Fibroblast of lung (primary cell): ENCODE results near the gene TAS2R9. TPM values are rescaled to one million over a fixed set of nuclear protein-coding genes. Genes with fewer than 3 reads are reported as not detected.
A peak's percentile ranks its signal among the peaks of the same experiment; 100 is the strongest.

Experiments
- DNase-seq, 2 donors: peaks; one replicate each; pipeline versions ENCODE4 v3.0.0 to v3.0.0-alpha.2; 2010; ENCODE audit warnings: low read depth in 2 of 2
- H2AFZ ChIP-seq: 2 replicates; pipeline ENCODE4 v1.5.1; 2012; ENCODE audit warnings: low read length, control low read depth, inconsistent platforms
- H3K27ac ChIP-seq: 2 replicates; pipeline ENCODE4 v1.5.1; 2011; ENCODE audit warnings: low read length, control low read depth; ENCODE audit not compliant: insufficient read depth
- H3K27me3 ChIP-seq: 2 replicates; pipeline ENCODE4 v1.5.1; 2011; ENCODE audit warnings: mild to moderate bottlenecking, low read length; ENCODE audit not compliant: control insufficient read depth, insufficient read depth
- H3K36me3 ChIP-seq: 2 replicates; pipeline ENCODE4 v1.5.1; 2011; ENCODE audit warnings: low read length; ENCODE audit not compliant: control insufficient read depth, insufficient read depth
- H3K4me1 ChIP-seq: 2 replicates; pipeline ENCODE4 v1.5.1; 2011; ENCODE audit warnings: low read length; ENCODE audit not compliant: control insufficient read depth, insufficient read depth; ENCODE audit errors: extremely low read depth
- H3K4me2 ChIP-seq: 2 replicates; pipeline ENCODE4 v1.5.1; 2011; ENCODE audit warnings: low read length, control low read depth; ENCODE audit not compliant: insufficient read depth; ENCODE audit errors: extremely low read depth
- H3K4me3 ChIP-seq, 4 experiments: fragments of 200-600 bp in 1 of 4; sonication (generic) in 1 of 4; replicated peaks in 1 of 4; 2 replicates each; pipeline ENCODE4 v1.5.1; 2011 to 2016; ENCODE audit warnings: low read length in 4 of 4, low read depth in 3 of 4, mild to moderate bottlenecking in 3 of 4, control low read depth in 2 of 4, inconsistent platforms in 1 of 4, mixed read lengths in 1 of 4; ENCODE audit not compliant: insufficient read depth in 1 of 4; ENCODE audit errors: control extremely low read depth in 1 of 4
- H3K79me2 ChIP-seq: 2 replicates; pipeline ENCODE4 v1.5.1; 2012; ENCODE audit warnings: mild to moderate bottlenecking, low read length, inconsistent platforms; ENCODE audit not compliant: control insufficient read depth, insufficient read depth
- H3K9ac ChIP-seq: 2 replicates; pipeline ENCODE4 v1.5.1; 2011; ENCODE audit warnings: mild to moderate bottlenecking, low read length, control low read depth; ENCODE audit not compliant: insufficient read depth
- H3K9me3 ChIP-seq: 2 replicates; pipeline ENCODE4 v1.5.1; 2012; ENCODE audit warnings: low read depth, low read length; ENCODE audit not compliant: control insufficient read depth, insufficient read depth
- H4K20me1 ChIP-seq: 2 replicates; pipeline ENCODE4 v1.5.1; 2011; ENCODE audit warnings: low read length; ENCODE audit not compliant: control insufficient read depth, insufficient read depth; ENCODE audit errors: extremely low read depth
- CTCF ChIP-seq, 2 donors: IDR thresholded peaks in 1 of 2; conservative IDR thresholded peaks in 1 of 2; 1 replicate in 1 of 2; 2 replicates in 1 of 2; pipeline ENCODE4 v1.5.1; 2011 to 2012; ENCODE audit warnings: low read length in 2 of 2, control low read depth in 1 of 2, inconsistent platforms in 1 of 2, low read depth in 1 of 2, mild to moderate bottlenecking in 1 of 2
- EZH2 ChIP-seq: IDR thresholded peaks from 2 replicates; pipeline ENCODE4 v1.5.1; 2012; ENCODE audit warnings: low read length, control low read depth, mild to moderate bottlenecking; ENCODE audit errors: missing control alignments
- polyA plus RNA-seq, 2 donors: library from polyadenylated mRNA; depleted of rRNA in 1 of 2; stranded (reverse) in 1 of 2; unstranded in 1 of 2; fragments of >200 nt; gene quantifications; 2 replicates each; pipeline ENCODE4 v1.2.1, GENCODE V29; 2011 to 2012; ENCODE audit warnings: missing spikeins in 1 of 2
- total RNA-seq: library from RNA; depleted of rRNA; stranded (reverse); fragments of >200 nt; gene quantifications from 2 replicates; pipeline ENCODE4 v1.2.1, GENCODE V29; 2014

The TAS2R9 gene
- total and polyA plus RNA-seq, 2 donors (not counting 1 experiment from before 2014, with no cell fraction given), result 0.17 TPM; not detected in 1

DNA sequence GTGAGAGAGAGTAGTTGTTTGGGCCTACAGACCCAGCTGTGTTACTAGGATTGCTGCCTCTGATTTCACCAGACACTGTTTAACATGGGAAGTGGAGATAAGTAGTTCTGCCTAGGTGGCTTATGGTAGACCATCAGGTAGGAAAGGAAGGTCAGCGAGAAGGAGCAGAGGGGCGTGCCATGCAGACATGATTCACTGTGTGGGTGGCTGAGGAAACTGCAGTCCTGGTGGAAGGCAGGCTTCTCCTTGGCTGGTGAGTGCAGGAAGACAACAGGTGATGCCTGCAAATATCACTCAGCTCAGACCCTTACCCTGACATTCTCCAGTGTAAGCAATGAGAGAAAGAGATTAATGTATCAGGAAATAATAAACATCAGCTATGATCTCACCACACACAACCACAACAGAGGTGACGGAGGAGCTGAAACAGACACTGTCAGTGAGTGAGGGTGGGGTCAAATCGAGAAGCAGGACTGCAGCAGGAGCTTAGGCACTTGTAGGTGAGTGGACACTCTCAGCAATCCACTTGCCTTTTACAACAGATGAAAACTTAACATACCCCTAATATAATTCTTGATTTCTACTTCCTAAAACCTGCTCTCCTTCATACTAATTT lies 41.4 kb upstream of the TAS2R9 start:
- Histone ChIP-seq H3K27ac (no peak overlapping the region), H2AFZ (no peak overlapping the region), H3K9me3 (no peaks in the 10 kb centered on the region), H4K20me1 (no peaks in the 10 kb centered on the region), H3K4me1 (no peaks in the 10 kb centered on the region), H3K4me3 (no peak overlapping the region), H3K4me2 (no peak overlapping the region), H3K36me3 (no peaks in the 10 kb centered on the region), H3K27me3 (no peaks in the 10 kb centered on the region), H3K79me2 (no peaks in the 10 kb centered on the region), H3K9ac (no peak overlapping the region)
- no peak for DNase-seq
- TF ChIP-seq CTCF (conservative IDR thresholded peaks at IDR 0.05 in 1 of 2, IDR thresholded peaks at IDR 0.05 in 1 of 2; ENCODE audit: low read depth in 1 of 2, low read length in 2 of 2), result no peak

- no peak within 1 kb of the TSS for H3K27ac ChIP-seq
- H3K79me2 ChIP-seq, result no peaks in the 10 kb centered on the region
- no peaks in the 10 kb centered on the region for H3K4me1 ChIP-seq
- TF ChIP-seq CTCF (conservative IDR thresholded peaks at IDR 0.05 in 1 of 2, IDR thresholded peaks at IDR 0.05 in 1 of 2; ENCODE audit: low read depth in 1 of 2, low read length in 2 of 2) (no peak), EZH2 (no peak)
- H4K20me1 ChIP-seq, result no peaks in the 10 kb centered on the region
- DNase-seq, result peak in 1 of 2 donors; percentile 30
- H3K9me3 ChIP-seq, result no peaks in the 10 kb centered on the region
- H3K4me2 ChIP-seq, result no peak within 1 kb of the TSS
- no peaks in the 10 kb centered on the region for H3K36me3 ChIP-seq
- no peak within 1 kb of the TSS for H3K9ac ChIP-seq
- H3K27me3 ChIP-seq, result no peaks in the 10 kb centered on the region
- H2AFZ ChIP-seq, result no peak within 1 kb of the TSS
- no peak within 1 kb of the TSS for H3K4me3 ChIP-seq
Observed at GRCh38 chr12:10849425-10849878, 39.5 kb upstream of the TAS2R9 start, which contains the start of gene PRR4. Gene PRR4 (minus strand): TSS chr12:10849475. CDS start chr12:10849437, 38 bp downstream.

DNA sequence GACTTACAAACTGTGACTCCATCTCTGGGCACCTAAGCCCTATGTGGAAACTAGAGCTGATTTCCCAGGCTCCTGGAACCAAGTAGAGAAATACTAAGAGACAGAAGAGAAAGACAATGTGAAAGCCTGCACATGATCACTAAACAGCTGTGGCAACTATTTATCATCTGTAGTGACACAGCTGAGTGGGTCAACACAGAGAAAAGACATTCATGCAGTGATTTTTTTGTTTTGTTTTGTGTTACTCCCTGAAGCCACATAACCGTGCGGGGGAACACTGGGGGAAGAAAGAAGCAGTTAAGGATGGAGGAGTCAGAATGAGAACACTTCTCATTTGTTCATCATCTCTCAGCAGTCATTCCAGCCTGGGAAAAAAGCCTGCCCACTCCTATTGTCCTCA lies 37.8 kb upstream of the TAS2R9 start:
- DNase-seq, result no peak
- Histone ChIP-seq H4K20me1 (no peaks in the 10 kb centered on the region), H3K9me3 (no peaks in the 10 kb centered on the region), H3K79me2 (no peaks in the 10 kb centered on the region), H3K4me3 (no peak overlapping the region), H3K9ac (no peak overlapping the region), H3K4me1 (no peaks in the 10 kb centered on the region), H3K27me3 (no peaks in the 10 kb centered on the region), H3K36me3 (no peaks in the 10 kb centered on the region), H3K4me2 (no peak overlapping the region), H2AFZ (no peak overlapping the region), H3K27ac (no peak overlapping the region)
- TF ChIP-seq CTCF (conservative IDR thresholded peaks at IDR 0.05 in 1 of 2, IDR thresholded peaks at IDR 0.05 in 1 of 2; ENCODE audit: low read depth in 1 of 2, low read length in 2 of 2) (no peak), EZH2 (no peak)
